ENCODE results near the gene PMF1. TPM values are rescaled to one million over a fixed set of nuclear protein-coding genes. Genes with fewer than 3 reads are reported as not detected.
A peak's percentile ranks its signal among the peaks of the same experiment; 100 is the strongest.

Gene PMF1, protein sequence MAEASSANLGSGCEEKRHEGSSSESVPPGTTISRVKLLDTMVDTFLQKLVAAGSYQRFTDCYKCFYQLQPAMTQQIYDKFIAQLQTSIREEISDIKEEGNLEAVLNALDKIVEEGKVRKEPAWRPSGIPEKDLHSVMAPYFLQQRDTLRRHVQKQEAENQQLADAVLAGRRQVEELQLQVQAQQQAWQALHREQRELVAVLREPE
- total RNA-seq (65.6 TPM), polyA plus RNA-seq (ENCODE audit: insufficient read depth, low read depth, low replicate concordance) (110 TPM)
- long read RNA-seq, donor 1, transcript PMF1-202 (5 exons, 1,068 nt), result major isoform, 35 of 66 reads
- long read RNA-seq, donor 1, partial matches to known transcripts, result 30 of 66 reads
- long read RNA-seq, donor 1, other reads (novel, unspliced or antisense), result 0 of 66 reads
- long read RNA-seq, donor 2, transcript PMF1-202 (5 exons, 1,068 nt), result major isoform, 43 of 84 reads
- long read RNA-seq, donor 2, partial matches to known transcripts, result 37 of 84 reads
- long read RNA-seq, donor 2, other reads (novel, unspliced or antisense), result 0 of 84 reads
- long read RNA-seq, donor 3, transcript PMF1-202 (5 exons, 1,068 nt), result major isoform, 31 of 38 reads
- long read RNA-seq, donor 3, partial matches to known transcripts, result 5 of 38 reads
- long read RNA-seq, donor 3, other reads (novel, unspliced or antisense), result 0 of 38 reads
- long read RNA-seq, donor 4, transcript PMF1-202 (5 exons, 1,068 nt), result major isoform, 30 of 61 reads
- long read RNA-seq, donor 4, partial matches to known transcripts, result 30 of 61 reads
- long read RNA-seq, donor 4, other reads (novel, unspliced or antisense), result 0 of 61 reads
- long read RNA-seq, donor 5, partial matches to known transcripts, result 0 of 1 reads
- long read RNA-seq, donor 5, other reads (novel, unspliced or antisense), result 0 of 1 reads
- long read RNA-seq, donor 6, transcript PMF1-203 (5 exons, 1,019 nt), result minor isoform, 6 of 63 reads
- long read RNA-seq, donor 6, transcript PMF1-202 (5 exons, 1,068 nt), result major isoform, 56 of 63 reads
- long read RNA-seq, donor 6, partial matches to known transcripts, result 0 of 63 reads
- long read RNA-seq, donor 6, other reads (novel, unspliced or antisense), result 0 of 63 reads
- long read RNA-seq, donor 7, transcript PMF1-202 (5 exons, 1,068 nt), result major isoform, 25 of 31 reads
- long read RNA-seq, donor 7, partial matches to known transcripts, result 2 of 31 reads
- long read RNA-seq, donor 7, other reads (novel, unspliced or antisense), result 2 of 31 reads
- long read RNA-seq, donor 8, transcript PMF1-202 (5 exons, 1,068 nt), result major isoform, 37 of 72 reads
- long read RNA-seq, donor 8, partial matches to known transcripts, result 35 of 72 reads
- long read RNA-seq, donor 8, other reads (novel, unspliced or antisense), result 0 of 72 reads
- long read RNA-seq, donor 9, transcript PMF1-202 (5 exons, 1,068 nt), result major isoform, 18 of 18 reads
- long read RNA-seq, donor 9, partial matches to known transcripts, result 0 of 18 reads
- long read RNA-seq, donor 9, other reads (novel, unspliced or antisense), result 0 of 18 reads
- long read RNA-seq, donor 10, transcript PMF1-202 (5 exons, 1,068 nt), result major isoform, 21 of 23 reads
- long read RNA-seq, donor 10, partial matches to known transcripts, result 0 of 23 reads
- long read RNA-seq, donor 10, other reads (novel, unspliced or antisense), result 0 of 23 reads

DNA sequence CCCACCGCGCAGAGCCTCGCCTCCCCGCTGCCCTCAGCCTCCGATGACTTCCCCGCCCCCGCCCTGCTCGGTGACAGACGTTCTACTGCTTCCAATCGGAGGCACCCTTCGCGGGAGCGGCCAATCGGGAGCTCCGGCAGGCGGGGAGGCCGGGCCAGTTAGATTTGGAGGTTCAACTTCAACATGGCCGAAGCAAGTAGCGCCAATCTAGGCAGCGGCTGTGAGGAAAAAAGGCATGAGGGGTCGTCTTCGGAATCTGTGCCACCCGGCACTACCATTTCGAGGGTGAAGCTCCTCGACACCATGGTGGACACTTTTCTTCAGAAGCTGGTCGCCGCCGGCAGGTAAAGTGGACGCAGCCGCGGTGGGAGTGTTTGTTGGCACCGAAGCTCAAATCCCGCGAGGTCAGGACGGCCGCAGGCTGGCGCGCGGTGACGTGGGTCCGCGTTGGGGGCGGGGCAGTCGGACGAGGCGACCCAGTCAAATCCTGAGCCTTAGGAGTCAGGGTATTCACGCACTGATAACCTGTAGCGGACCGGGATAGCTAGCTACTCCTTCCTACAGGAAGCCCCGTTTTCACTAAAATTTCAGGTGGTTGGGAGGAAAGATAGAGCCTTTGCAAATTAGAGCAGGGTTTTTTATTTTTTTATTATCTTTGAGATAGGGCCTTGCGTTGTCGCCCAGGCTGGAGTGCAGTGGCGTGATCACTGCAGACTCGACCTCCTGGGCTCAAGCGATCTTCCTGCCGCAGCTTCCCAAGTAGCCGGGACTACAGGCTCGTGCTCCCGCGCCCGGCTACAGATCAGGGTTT is at the start of gene PMF1:
Gene PMF1 (plus strand): TSS at position 175 of the 811 bp plus-strand sequence. CDS start 9 bp downstream, at position 184.
- intact Hi-C loops (cut with DNase I), result no loop called here
- H3K27me3 ChIP-seq (ENCODE audit: control insufficient read depth, insufficient read depth, low read length), result no peaks in the 10 kb centered on the region
- peak; percentile 98 to 99 (median 99) for DNase-seq

DNA sequence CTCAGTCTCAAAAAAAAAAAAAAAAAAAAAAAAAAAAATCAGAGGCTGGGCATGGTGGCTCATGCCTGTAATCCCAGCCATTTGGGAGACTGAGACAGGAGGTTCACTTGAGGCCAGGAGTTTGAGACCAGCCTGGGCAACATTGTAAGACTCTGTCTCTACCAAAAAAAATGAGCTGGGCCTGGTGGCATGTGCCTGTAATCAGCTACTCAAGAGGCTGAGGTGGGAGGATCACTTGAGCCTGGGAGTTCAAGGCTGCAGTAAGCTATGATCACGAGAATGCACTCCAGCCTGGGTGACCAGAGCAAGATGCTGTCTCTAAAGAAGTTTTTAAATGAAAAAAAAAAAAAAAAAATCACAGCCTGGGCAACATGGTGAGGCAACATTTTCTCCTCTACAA is 49.1 kb upstream of the PMF1 start:
- TF ChIP-seq, protein P1, sequence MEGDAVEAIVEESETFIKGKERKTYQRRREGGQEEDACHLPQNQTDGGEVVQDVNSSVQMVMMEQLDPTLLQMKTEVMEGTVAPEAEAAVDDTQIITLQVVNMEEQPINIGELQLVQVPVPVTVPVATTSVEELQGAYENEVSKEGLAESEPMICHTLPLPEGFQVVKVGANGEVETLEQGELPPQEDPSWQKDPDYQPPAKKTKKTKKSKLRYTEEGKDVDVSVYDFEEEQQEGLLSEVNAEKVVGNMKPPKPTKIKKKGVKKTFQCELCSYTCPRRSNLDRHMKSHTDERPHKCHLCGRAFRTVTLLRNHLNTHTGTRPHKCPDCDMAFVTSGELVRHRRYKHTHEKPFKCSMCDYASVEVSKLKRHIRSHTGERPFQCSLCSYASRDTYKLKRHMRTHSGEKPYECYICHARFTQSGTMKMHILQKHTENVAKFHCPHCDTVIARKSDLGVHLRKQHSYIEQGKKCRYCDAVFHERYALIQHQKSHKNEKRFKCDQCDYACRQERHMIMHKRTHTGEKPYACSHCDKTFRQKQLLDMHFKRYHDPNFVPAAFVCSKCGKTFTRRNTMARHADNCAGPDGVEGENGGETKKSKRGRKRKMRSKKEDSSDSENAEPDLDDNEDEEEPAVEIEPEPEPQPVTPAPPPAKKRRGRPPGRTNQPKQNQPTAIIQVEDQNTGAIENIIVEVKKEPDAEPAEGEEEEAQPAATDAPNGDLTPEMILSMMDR (IDR thresholded peaks at IDR 0.05; ENCODE audit: borderline replicate concordance, extremely low read depth, insufficient read depth), result no peak
- peaks cover 0 to 17% (median 15%) of the 10 kb centered on the region in 3 donors for H3K4me1 ChIP-seq (ENCODE audit: control insufficient read depth in 2 of 3, insufficient read depth in 2 of 3, low read depth in 1 of 3, low read length in 3 of 3)
- DNase-seq (peak in 1 of 5 donors; percentile 15), FAIRE-seq (no peak)
- H3K36me3 ChIP-seq (ENCODE audit: control insufficient read depth in 2 of 3, insufficient read depth in 3 of 3, low read length in 3 of 3), result no peaks in the 10 kb centered on the region
- no peaks in the 10 kb centered on the region for H3K27me3 ChIP-seq (ENCODE audit: control insufficient read depth, insufficient read depth, low read length)
- intact Hi-C loops (cut with DNase I), result no loop called here
- no peak overlapping the region for H3K9ac ChIP-seq (ENCODE audit: low read length in 3 of 3)
- H3K4me3 ChIP-seq (ENCODE audit: low read length in 3 of 3), result no peak overlapping the region
- H3K27ac ChIP-seq (ENCODE audit: low read depth in 2 of 2, low read length in 2 of 2), result no peak overlapping the region
- no peaks in the 10 kb centered on the region for H3K9me3 ChIP-seq (ENCODE audit: control insufficient read depth in 2 of 3, insufficient read depth in 1 of 3, low read length in 3 of 3)

More for the DNA sequence above, at the start of gene PMF1:
- FAIRE-seq, result no peak
- H3K9ac ChIP-seq (ENCODE audit: low read length in 3 of 3), result peak within 1 kb of the TSS; percentile 86 to 99 (median 97)
- no peaks in the 10 kb centered on the region for H3K9me3 ChIP-seq (ENCODE audit: control insufficient read depth in 2 of 3, insufficient read depth in 1 of 3, low read length in 3 of 3)
- peaks cover 2 to 11% (median 10%) of the 10 kb centered on the region in 3 donors for H3K4me1 ChIP-seq (ENCODE audit: control insufficient read depth in 2 of 3, insufficient read depth in 2 of 3, low read depth in 1 of 3, low read length in 3 of 3)
- H3K27ac ChIP-seq (ENCODE audit: low read depth in 2 of 2, low read length in 2 of 2), result peak within 1 kb of the TSS; percentile 98
- peak within 1 kb of the TSS; percentile 84 to 98 (median 96) for H3K4me3 ChIP-seq (ENCODE audit: low read length in 3 of 3)
- TF ChIP-seq, protein P1 (IDR thresholded peaks at IDR 0.05; ENCODE audit: borderline replicate concordance, extremely low read depth, insufficient read depth), result no peak
- peaks cover 3 to 24% (median 19%) of the 10 kb centered on the region in 3 donors for H3K36me3 ChIP-seq (ENCODE audit: control insufficient read depth in 2 of 3, insufficient read depth in 3 of 3, low read length in 3 of 3)

Data from kidney (tissue), 22 donors.